HepG2 (cell line): ENCODE measurements around the gene RABGGTA. TPM values are rescaled to one million over a fixed set of nuclear protein-coding genes. Genes with fewer than 3 reads are reported as not detected.

Experiments
- CREB1 ChIP-seq, 2 experiments: fragments of 450-650 bp in 1 of 2; IDR thresholded peaks; 2 replicates each; pipeline ENCODE4 v1.6.1; 2016 to 2017; ENCODE audit warnings: control low read depth in 1 of 2, mild to moderate bottlenecking in 1 of 2, missing compliant biosample characterization in 1 of 2, missing genetic modification characterization in 1 of 2
- CREM ChIP-seq, 2 experiments: sonication (generic) in 1 of 2; formaldehyde crosslinking in 1 of 2; IDR thresholded peaks; 2 replicates each; pipeline versions ENCODE4 v1.4.0 to v1.6.1; 2016 to 2020; ENCODE audit warnings: antibody characterized with exemption in 1 of 2, mild to moderate bottlenecking in 1 of 2, missing genetic modification reagents in 1 of 2
- GTF3A ChIP-seq: sonication (generic); formaldehyde crosslinking; conservative IDR thresholded peaks from 2 replicates; pipeline ENCODE4 v1.4.0; 2020; ENCODE audit warnings: mild to moderate bottlenecking, missing genetic modification reagents
- KDM1A ChIP-seq: IDR thresholded peaks from 2 replicates; pipeline ENCODE4 v1.6.1; 2016; ENCODE audit warnings: missing compliant biosample characterization
- KDM6A ChIP-seq: IDR thresholded peaks from 2 replicates; pipeline ENCODE4 v1.6.1; 2016; ENCODE audit warnings: low read depth
- KMT2B ChIP-seq: IDR thresholded peaks from 2 replicates; pipeline ENCODE4 v1.6.1; 2016; ENCODE audit warnings: missing genetic modification reagents, missing compliant biosample characterization
- MAFG ChIP-seq: sonication (generic); formaldehyde crosslinking; IDR thresholded peaks from 2 replicates; pipeline ENCODE4 v1.5.1; 2020; ENCODE audit warnings: mild to moderate bottlenecking, missing genetic modification reagents
- NFRKB ChIP-seq: fragments of 450-650 bp; IDR thresholded peaks from 2 replicates; pipeline ENCODE4 v1.6.1; 2017
- NKX3-1 ChIP-seq: sonication (generic); formaldehyde crosslinking; IDR thresholded peaks from 2 replicates; pipeline ENCODE4 v1.5.0; 2020; ENCODE audit warnings: missing genetic modification reagents
- RBM39 ChIP-seq: fragments of 200-400 bp; formaldehyde crosslinking; IDR thresholded peaks from one replicate; pipeline ENCODE4 v1.6.1; 2018; ENCODE audit warnings: antibody characterized with exemption, mild to moderate bottlenecking, low read depth, low read length; ENCODE audit not compliant: poor library complexity, severe bottlenecking
- SKI ChIP-seq: fragments of 450-650 bp; IDR thresholded peaks from one replicate; pipeline ENCODE4 v1.6.1; 2018; ENCODE audit warnings: mild to moderate bottlenecking; ENCODE audit not compliant: partially characterized antibody
- SRSF4 ChIP-seq: fragments of 200-400 bp; formaldehyde crosslinking; IDR thresholded peaks from one replicate; pipeline ENCODE4 v1.6.1; 2018; ENCODE audit warnings: mild to moderate bottlenecking, low read depth, low read length, moderate library complexity; ENCODE audit not compliant: poor library complexity, severe bottlenecking
- TEAD2 ChIP-seq: sonication (generic); formaldehyde crosslinking; IDR thresholded peaks from 2 replicates; pipeline ENCODE4 v1.9.0; 2021; ENCODE audit warnings: missing genetic modification reagents
- ZBTB3 ChIP-seq: sonication (generic); formaldehyde crosslinking; IDR thresholded peaks from 2 replicates; pipeline ENCODE4 v1.4.0; 2020; ENCODE audit warnings: low read depth, mild to moderate bottlenecking, moderate library complexity, missing genetic modification reagents, borderline replicate concordance
- ZBTB7B ChIP-seq: sonication (generic); formaldehyde crosslinking; IDR thresholded peaks from 2 replicates; pipeline ENCODE4 v1.4.0; 2020; ENCODE audit warnings: missing genetic modification reagents
- ZMYM3 ChIP-seq: sonication (generic); formaldehyde crosslinking; IDR thresholded peaks from 2 replicates; pipeline ENCODE4 v1.5.1; 2020; ENCODE audit warnings: mild to moderate bottlenecking, missing genetic modification reagents
- ZNF136 ChIP-seq: sonication (generic); formaldehyde crosslinking; IDR thresholded peaks from 2 replicates; pipeline ENCODE4 v1.8.1; 2022; ENCODE audit warnings: low read depth, mild to moderate bottlenecking, moderate library complexity, missing genetic modification reagents
- ZNF230 ChIP-seq: sonication (generic); formaldehyde crosslinking; IDR thresholded peaks from 2 replicates; pipeline ENCODE4 v1.4.0; 2020; ENCODE audit warnings: mild to moderate bottlenecking, missing genetic modification reagents
- ZNF468 ChIP-seq: sonication (generic); formaldehyde crosslinking; IDR thresholded peaks from 2 replicates; pipeline ENCODE4 v1.8.0; 2022; ENCODE audit warnings: mild to moderate bottlenecking, moderate library complexity, missing genetic modification reagents
- ZNF569 ChIP-seq: sonication (generic); formaldehyde crosslinking; IDR thresholded peaks from 2 replicates; pipeline ENCODE4 v1.5.0; 2020; ENCODE audit warnings: mild to moderate bottlenecking, missing genetic modification reagents, moderate library complexity, borderline replicate concordance
- ZNF639 ChIP-seq: conservative IDR thresholded peaks from 2 replicates; pipeline ENCODE4 v1.6.1; 2018; ENCODE audit warnings: missing genetic modification reagents
- ZNF704 ChIP-seq: sonication (generic); formaldehyde crosslinking; IDR thresholded peaks from 2 replicates; pipeline ENCODE4 v1.8.1; 2023; ENCODE audit warnings: mild to moderate bottlenecking, inconsistent platforms, moderate library complexity, missing genetic modification reagents, borderline replicate concordance
- ZSCAN29 ChIP-seq: sonication (generic); formaldehyde crosslinking; conservative IDR thresholded peaks from 2 replicates; pipeline ENCODE4 v1.4.0; 2020; ENCODE audit warnings: mild to moderate bottlenecking, missing genetic modification reagents
- polyA plus RNA-seq, 8 experiments: library from polyadenylated mRNA; depleted of rRNA in 3 of 8; stranded (reverse) in 7 of 8; unstranded in 1 of 8; fragments of >200 nt; fragmentation: Illumina TruSeq in 4 of 8; extraction: Trizol in 4 of 8; gene quantifications; 2 replicates each; pipeline versions ENCODE4 v1.2.1 to v1.2.3, GENCODE V29; 2011 to 2016; ENCODE audit warnings: low read depth in 4 of 8, missing spikeins in 1 of 8, mixed read lengths in 1 of 8; ENCODE audit not compliant: insufficient read depth in 1 of 8
- total RNA-seq, 5 experiments: library from RNA; depleted of rRNA; stranded (reverse); fragments of >200 nt; fragmentation: Illumina TruSeq; extraction: Trizol; gene quantifications; 2 replicates each; pipeline ENCODE4 v1.2.3, GENCODE V29; 2016; ENCODE audit warnings: low read depth in 1 of 5
- TF ChIP-seq, protein P1 (sequence below): sonication (generic); formaldehyde crosslinking; IDR thresholded peaks from 2 replicates; pipeline ENCODE4 v1.5.0; 2020; ENCODE audit warnings: missing genetic modification reagents
- TF ChIP-seq, protein P2 (sequence below): IDR thresholded peaks from 2 replicates; pipeline ENCODE4 v1.6.1; 2016; ENCODE audit warnings: missing compliant biosample characterization, missing genetic modification reagents, borderline replicate concordance

Gene RABGGTA
- total and polyA plus RNA-seq, 2 of the 13 experiments (the other 11 are each of a cell fraction or from before 2014, with no cell fraction given): 57.9 to 90.8 TPM

DNA sequence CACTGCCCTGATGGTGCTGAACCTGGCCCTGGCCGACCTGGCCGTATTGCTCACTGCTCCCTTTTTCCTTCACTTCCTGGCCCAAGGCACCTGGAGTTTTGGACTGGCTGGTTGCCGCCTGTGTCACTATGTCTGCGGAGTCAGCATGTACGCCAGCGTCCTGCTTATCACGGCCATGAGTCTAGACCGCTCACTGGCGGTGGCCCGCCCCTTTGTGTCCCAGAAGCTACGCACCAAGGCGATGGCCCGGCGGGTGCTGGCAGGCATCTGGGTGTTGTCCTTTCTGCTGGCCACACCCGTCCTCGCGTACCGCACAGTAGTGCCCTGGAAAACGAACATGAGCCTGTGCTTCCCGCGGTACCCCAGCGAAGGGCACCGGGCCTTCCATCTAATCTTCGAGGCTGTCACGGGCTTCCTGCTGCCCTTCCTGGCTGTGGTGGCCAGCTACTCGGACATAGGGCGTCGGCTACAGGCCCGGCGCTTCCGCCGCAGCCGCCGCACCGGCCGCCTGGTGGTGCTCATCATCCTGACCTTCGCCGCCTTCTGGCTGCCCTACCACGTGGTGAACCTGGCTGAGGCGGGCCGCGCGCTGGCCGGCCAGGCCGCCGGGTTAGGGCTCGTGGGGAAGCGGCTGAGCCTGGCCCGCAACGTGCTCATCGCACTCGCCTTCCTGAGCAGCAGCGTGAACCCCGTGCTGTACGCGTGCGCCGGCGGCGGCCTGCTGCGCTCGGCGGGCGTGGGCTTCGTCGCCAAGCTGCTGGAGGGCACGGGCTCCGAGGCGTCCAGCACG is 44.6 kb upstream of the RABGGTA start (continued):
- TF ChIP-seq ZSCAN29 (CRISPR knock-in tag): peak; percentile 93
- TF ChIP-seq ZNF136: peak; percentile 99
- peak; percentile 94 for TF ChIP-seq RBM39
- TF ChIP-seq SRSF4: no peak
- TF ChIP-seq ZNF230 (CRISPR knock-in tag): peak; percentile 99
- TF ChIP-seq KDM6A: 0 out of 2 replicates have a peak, but pooled peaks have one; percentile 15
- peak; percentile 97 for TF ChIP-seq TEAD2 (CRISPR knock-in tag)
- peak; percentile 77; the same call in 1 of the 2 replicates for TF ChIP-seq ZMYM3 (CRISPR knock-in tag)
- peak; percentile 95 for TF ChIP-seq ZNF704
- peak; percentile 50; the same call in 1 of the 2 replicates for TF ChIP-seq KDM1A (CRISPR knock-in tag)
- TF ChIP-seq ZNF569: no peak
- TF ChIP-seq SKI: peak; percentile 52
- peak; percentile 94; the same call in 1 of the 2 replicates for TF ChIP-seq ZBTB3 (CRISPR knock-in tag)
- no peak for TF ChIP-seq CREM (IDR thresholded peaks at IDR 0.05)
- peak; percentile 38; the same call in 1 of the 2 replicates for TF ChIP-seq CREM (CRISPR knock-in tag; IDR thresholded peaks at IDR 0.05)
- no peak for TF ChIP-seq NFRKB
- TF ChIP-seq KMT2B: peak; percentile 79
- TF ChIP-seq, protein P1, sequence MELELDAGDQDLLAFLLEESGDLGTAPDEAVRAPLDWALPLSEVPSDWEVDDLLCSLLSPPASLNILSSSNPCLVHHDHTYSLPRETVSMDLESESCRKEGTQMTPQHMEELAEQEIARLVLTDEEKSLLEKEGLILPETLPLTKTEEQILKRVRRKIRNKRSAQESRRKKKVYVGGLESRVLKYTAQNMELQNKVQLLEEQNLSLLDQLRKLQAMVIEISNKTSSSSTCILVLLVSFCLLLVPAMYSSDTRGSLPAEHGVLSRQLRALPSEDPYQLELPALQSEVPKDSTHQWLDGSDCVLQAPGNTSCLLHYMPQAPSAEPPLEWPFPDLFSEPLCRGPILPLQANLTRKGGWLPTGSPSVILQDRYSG (CRISPR knock-in tag): peak; percentile 99
- peak; percentile 98 for TF ChIP-seq ZNF639
- TF ChIP-seq CREB1 (IDR thresholded peaks at IDR 0.05): 0 out of 2 replicates have a peak, but pooled peaks have one; percentile 14
- no peak for TF ChIP-seq CREB1 (CRISPR knock-in tag; IDR thresholded peaks at IDR 0.05)
- TF ChIP-seq ZNF468: peak; percentile 88; the same call in 1 of the 2 replicates
- peak; percentile 32; the same call in 1 of the 2 replicates for TF ChIP-seq GTF3A (CRISPR knock-in tag)
- 0 out of 2 replicates have a peak, but pooled peaks have one; percentile 60 for TF ChIP-seq MAFG (CRISPR knock-in tag)
- TF ChIP-seq, protein P2, sequence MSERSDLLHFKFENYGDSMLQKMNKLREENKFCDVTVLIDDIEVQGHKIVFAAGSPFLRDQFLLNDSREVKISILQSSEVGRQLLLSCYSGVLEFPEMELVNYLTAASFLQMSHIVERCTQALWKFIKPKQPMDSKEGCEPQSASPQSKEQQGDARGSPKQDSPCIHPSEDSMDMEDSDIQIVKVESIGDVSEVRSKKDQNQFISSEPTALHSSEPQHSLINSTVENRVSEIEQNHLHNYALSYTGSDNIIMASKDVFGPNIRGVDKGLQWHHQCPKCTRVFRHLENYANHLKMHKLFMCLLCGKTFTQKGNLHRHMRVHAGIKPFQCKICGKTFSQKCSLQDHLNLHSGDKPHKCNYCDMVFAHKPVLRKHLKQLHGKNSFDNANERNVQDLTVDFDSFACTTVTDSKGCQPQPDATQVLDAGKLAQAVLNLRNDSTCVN (CRISPR knock-in tag): peak; percentile 92
- peak; percentile 99 for TF ChIP-seq NKX3-1
- TF ChIP-seq ZBTB7B (CRISPR knock-in tag): peak; percentile 79; the same call in 1 of the 2 replicates
